IMR-90 (cell line): ENCODE results near the gene SLC17A5. TPM values are rescaled to one million over a fixed set of nuclear protein-coding genes. Genes with fewer than 3 reads are reported as not detected.

Experiments
- ATAC-seq: fragments of 200-7000 bp; cut with Tn5 transposase; 2 replicates; pipeline ENCODE4 v1.9.1; 2020; ENCODE audit warnings: low read depth, mild to moderate bottlenecking, moderate library complexity
- Bru-seq: library from RNA; stranded (reverse); fragments of 400-500 nt; gene quantifications from one replicate; lab custom pipeline; 2021; lab: Mats Ljungman, UMichigan
- BruChase-seq, 2 experiments: library from RNA; stranded (reverse); fragments of 400-500 nt; gene quantifications; one replicate each; lab custom pipeline; 2021; lab: Mats Ljungman, UMichigan
- BruUV-seq: library from RNA; stranded (reverse); fragments of 400-500 nt; replicated peaks from 2 replicates; lab custom pipeline; 2021; lab: Mats Ljungman, UMichigan
- CTCF ChIA-PET: fragments of 300-600 bp; formaldehyde crosslinking; extraction: SDS; loops from one replicate; lab custom pipeline; 2021; ENCODE audit warnings: antibody characterized with exemption; lab: Yijun Ruan, JAX
- POLR2A ChIA-PET: fragments of 300-600 bp; sonication (Branson Sonifier 250); formaldehyde crosslinking; loops from one replicate; lab custom pipeline; 2022; ENCODE audit warnings: antibody characterized with exemption; ENCODE audit not compliant: unreplicated experiment; lab: Charles Lee
- DNase-seq: peaks from one replicate; pipeline ENCODE4 v3.0.0; 2013
- H2AFZ ChIP-seq: replicated peaks from 2 replicates; pipeline ENCODE3; 2013; ENCODE audit warnings: low read length, mild to moderate bottlenecking; ENCODE audit not compliant: poor library complexity
- H2AK5ac ChIP-seq: 2 replicates; pipeline ENCODE4 v1.6.1; 2013; ENCODE audit warnings: low read depth, low read length, inconsistent platforms
- H2AK9ac ChIP-seq: replicated peaks from 2 replicates; pipeline ENCODE3; 2013; ENCODE audit warnings: mild to moderate bottlenecking, low read depth, low read length, moderate library complexity; ENCODE audit not compliant: poor library complexity
- H2BK120ac ChIP-seq: 2 replicates; pipeline ENCODE4 v1.6.1; 2013; ENCODE audit warnings: low read depth, low read length, inconsistent platforms
- H2BK15ac ChIP-seq: 3 replicates; pipeline ENCODE4 v1.6.1; 2013; ENCODE audit warnings: low read depth, low read length, inconsistent platforms
- H2BK20ac ChIP-seq: 2 replicates; pipeline ENCODE4 v1.6.1; 2013; ENCODE audit warnings: low read depth, mild to moderate bottlenecking, inconsistent platforms, low read length, moderate library complexity
- H2BK5ac ChIP-seq: 2 replicates; pipeline ENCODE4 v1.6.1; 2013; ENCODE audit warnings: mild to moderate bottlenecking, low read depth, low read length, inconsistent platforms; ENCODE audit not compliant: poor library complexity, severe bottlenecking
- H3K14ac ChIP-seq: replicated peaks from 2 replicates; pipeline ENCODE4 v1.6.1; 2013; ENCODE audit warnings: low read depth, low read length, inconsistent platforms
- H3K18ac ChIP-seq: 2 replicates; pipeline ENCODE4 v1.6.1; 2013; ENCODE audit warnings: low read depth, low read length, control low read depth
- H3K23ac ChIP-seq: 2 replicates; pipeline ENCODE4 v1.6.1; 2013; ENCODE audit warnings: low read depth, low read length, inconsistent platforms
- H3K27ac ChIP-seq: 2 replicates; pipeline ENCODE4 v1.5.1; 2013; ENCODE audit warnings: mild to moderate bottlenecking, control low read depth, low read length; ENCODE audit not compliant: insufficient read depth
- H3K27me3 ChIP-seq: 2 replicates; pipeline ENCODE4 v1.6.1; 2013; ENCODE audit warnings: low read length; ENCODE audit not compliant: control insufficient read depth, insufficient read depth
- H3K36me3 ChIP-seq: 2 replicates; pipeline ENCODE4 v1.6.1; 2013; ENCODE audit warnings: low read length, mixed read lengths; ENCODE audit not compliant: control insufficient read depth, insufficient read depth
- H3K4ac ChIP-seq: 2 replicates; pipeline ENCODE4 v1.6.1; 2013; ENCODE audit warnings: low read depth, low read length, inconsistent platforms
- H3K4me1 ChIP-seq: 2 replicates; pipeline ENCODE4 v1.6.1; 2013; ENCODE audit warnings: low read length, mixed read lengths; ENCODE audit not compliant: control insufficient read depth, insufficient read depth
- H3K4me2 ChIP-seq: 2 replicates; pipeline ENCODE4 v1.6.1; 2013; ENCODE audit warnings: low read depth, mild to moderate bottlenecking, control low read depth, low read length, moderate library complexity
- H3K4me3 ChIP-seq: 2 replicates; pipeline ENCODE4 v1.5.1; 2013; ENCODE audit warnings: low read depth, mild to moderate bottlenecking, control low read depth, low read length, moderate library complexity; ENCODE audit not compliant: insufficient read depth
- H3K56ac ChIP-seq: 2 replicates; pipeline ENCODE4 v1.6.1; 2013; ENCODE audit warnings: low read length, inconsistent platforms; ENCODE audit not compliant: insufficient read depth; ENCODE audit errors: extremely low read depth
- H3K79me1 ChIP-seq, 2 experiments: 2 replicates each; pipeline ENCODE4 v1.6.1; 2013; ENCODE audit warnings: low read length in 2 of 2, inconsistent platforms in 1 of 2, low read depth in 1 of 2
- H3K9ac ChIP-seq: 2 replicates; pipeline ENCODE4 v1.6.1; 2013; ENCODE audit warnings: low read depth, low read length, control low read depth
- H3K9me1 ChIP-seq: 2 replicates; pipeline ENCODE4 v1.6.1; 2013; ENCODE audit warnings: low read length, inconsistent platforms; ENCODE audit not compliant: insufficient read depth
- H3K9me3 ChIP-seq: 2 replicates; pipeline ENCODE4 v1.6.1; 2013; ENCODE audit warnings: low read length; ENCODE audit not compliant: control insufficient read depth, insufficient read depth
- H4K20me1 ChIP-seq: 2 replicates; pipeline ENCODE4 v1.6.1; 2013; ENCODE audit warnings: low read length, inconsistent platforms; ENCODE audit not compliant: insufficient read depth
- H4K5ac ChIP-seq: 2 replicates; pipeline ENCODE4 v1.6.1; 2013; ENCODE audit warnings: mild to moderate bottlenecking, low read depth, low read length, control low read depth
- H4K8ac ChIP-seq, 2 experiments: 2 replicates each; pipeline ENCODE4 v1.6.1; 2013; ENCODE audit warnings: low read depth in 2 of 2, low read length in 2 of 2, control low read depth in 1 of 2, inconsistent platforms in 1 of 2
- H4K91ac ChIP-seq: 2 replicates; pipeline ENCODE4 v1.6.1; 2013; ENCODE audit warnings: low read depth, low read length, inconsistent platforms; ENCODE audit not compliant: insufficient read depth
- BHLHE40 ChIP-seq: fragments of 150-350 bp; IDR thresholded peaks from 2 replicates; pipeline ENCODE4 v1.6.1; 2016; ENCODE audit warnings: mild to moderate bottlenecking, low read depth, low read length
- CHD1 ChIP-seq: IDR thresholded peaks from 2 replicates; pipeline ENCODE4 v1.6.1; 2012; ENCODE audit warnings: low read depth, low read length, improper control_type of control experiment
- FOS ChIP-seq: fragments of 150-350 bp; IDR thresholded peaks from 2 replicates; pipeline ENCODE4 v1.6.1; 2016; ENCODE audit warnings: low read depth, low read length
- MAZ ChIP-seq: IDR thresholded peaks from 2 replicates; pipeline ENCODE4 v1.6.1; 2012; ENCODE audit warnings: low read depth, mild to moderate bottlenecking, low read length, improper control_type of control experiment, moderate library complexity, borderline replicate concordance
- POLR2A ChIP-seq: IDR thresholded peaks from 2 replicates; pipeline ENCODE4 v1.6.1; 2012; ENCODE audit warnings: mild to moderate bottlenecking, low read depth, low read length
- WGBS, 2 experiments: methylation state at CpG; one replicate each; pipeline versions ENCODE4 v1.1.5 to v1.1.7; 2013; ENCODE audit warnings: missing lambda C conversion rate in 2 of 2; ENCODE audit not compliant: insufficient read length in 1 of 2; ENCODE audit errors: extremely low coverage in 2 of 2; 5-methylcytosine and 5-hydroxymethylcytosine counted together
- dilution Hi-C: fragments of 300-500 bp; cut with HindIII; formaldehyde crosslinking; loops from one replicate; pipeline ENCODE4 v1.14.3; 2018; ENCODE audit warnings: low sequenced_read_pairs; ENCODE audit not compliant: unreplicated experiment
- in situ Hi-C: fragments of 300-500 bp; cut with MboI; formaldehyde crosslinking; loops from 3 replicates; pipeline ENCODE4 v1.14.3; 2019; ENCODE audit warnings: low sequenced_read_pairs, inconsistent platforms, mixed read lengths
- intact Hi-C: fragments of 100-400 bp; cut with micrococcal nuclease; formaldehyde crosslinking; loops from 2 replicates; pipeline ENCODE4 v1.10.0; 2022
- long read RNA-seq: library from polyadenylated mRNA; unstranded; transcript quantifications from one replicate; pipeline ENCODE4 v2.0.0, GENCODE V29; 2021; ENCODE audit not compliant: unreplicated experiment
- polyA plus RNA-seq, 3 experiments: library from polyadenylated mRNA; depleted of rRNA; stranded (reverse); fragments of >200 nt; gene quantifications; 2 replicates each; pipeline ENCODE4 v1.2.3, GENCODE V29; 2012; ENCODE audit warnings: low replicate concordance in 1 of 3
- total RNA-seq: library from RNA; depleted of rRNA; stranded (reverse); fragments of >200 nt; gene quantifications from 2 replicates; pipeline ENCODE4 v1.2.3, GENCODE V29; 2012; rRNA removed
- TF ChIP-seq, protein P1 (sequence below): conservative IDR thresholded peaks from 2 replicates; pipeline ENCODE4 v1.5.1; 2012; ENCODE audit warnings: mild to moderate bottlenecking, low read depth, low read length, improper control_type of control experiment

The SLC17A5 gene, protein sequence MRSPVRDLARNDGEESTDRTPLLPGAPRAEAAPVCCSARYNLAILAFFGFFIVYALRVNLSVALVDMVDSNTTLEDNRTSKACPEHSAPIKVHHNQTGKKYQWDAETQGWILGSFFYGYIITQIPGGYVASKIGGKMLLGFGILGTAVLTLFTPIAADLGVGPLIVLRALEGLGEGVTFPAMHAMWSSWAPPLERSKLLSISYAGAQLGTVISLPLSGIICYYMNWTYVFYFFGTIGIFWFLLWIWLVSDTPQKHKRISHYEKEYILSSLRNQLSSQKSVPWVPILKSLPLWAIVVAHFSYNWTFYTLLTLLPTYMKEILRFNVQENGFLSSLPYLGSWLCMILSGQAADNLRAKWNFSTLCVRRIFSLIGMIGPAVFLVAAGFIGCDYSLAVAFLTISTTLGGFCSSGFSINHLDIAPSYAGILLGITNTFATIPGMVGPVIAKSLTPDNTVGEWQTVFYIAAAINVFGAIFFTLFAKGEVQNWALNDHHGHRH
- total RNA-seq (27.2 and 37.5 TPM in 2 replicates), polyA plus RNA-seq (2012; rRNA removed) (18.7 and 20.8 TPM in 2 replicates), Bru-seq, nascent RNA (percentile 65 among the genes with signal in this experiment), BruChase-seq, experiment 1, labeled RNA remaining after a 6-hour chase (percentile 73 among the genes with signal in this experiment), BruChase-seq, experiment 2, labeled RNA remaining after a 2-hour chase (percentile 62 among the genes with signal in this experiment)
- 7.6 and 12.2 TPM in 2 replicates for polyA plus RNA-seq (2012; cell fraction: cytosol; rRNA removed)
- 4.0 and 9.1 TPM in 2 replicates for polyA plus RNA-seq (2012; cell fraction: nucleus; rRNA removed; ENCODE audit: low replicate concordance)
- long read RNA-seq, transcript SLC17A5-201 (11 exons, 3,455 nt): major isoform, 30 of 63 reads
- long read RNA-seq, partial matches to known transcripts: 18 of 63 reads
- long read RNA-seq, other reads (novel, unspliced or antisense): 15 of 63 reads

GRCh38 chr6:73653571-73654424, at the start of gene SLC17A5:
SLC17A5 (minus strand) TSS chr6:73653992; CDS start chr6:73653886, 106 bp downstream.
- ATAC-seq: peak; percentile 98
- intact Hi-C loops: loop anchor here (2.0 kb wide), 1 partner anchor 133 kb away; the partner anchor contains the start of gene EEF1A1

More at GRCh38 chr6:73653571-73654424, at the start of gene SLC17A5:
- H2BK120ac ChIP-seq: peak within 1 kb of the TSS; percentile 89
- peak within 1 kb of the TSS; percentile 100 for H2AFZ ChIP-seq
- peaks cover 3% of the 10 kb centered on the region; the same call in 1 of the 2 replicates for H3K4me1 ChIP-seq
- H3K36me3 ChIP-seq: 0 out of 2 replicates have a peak, but pooled peaks cover 2% of the 10 kb centered on the region
- H2BK20ac ChIP-seq: 0 out of 2 replicates have a peak within 1 kb of the TSS, but pooled peaks have one; percentile 2
- peak within 1 kb of the TSS; percentile 84 for H3K9ac ChIP-seq
- peak within 1 kb of the TSS; percentile 83 for H2AK5ac ChIP-seq
- peaks cover 8% of the 10 kb centered on the region; the same call in 1 of the 2 replicates for H3K9me1 ChIP-seq
- CTCF ChIA-PET: interaction anchor here (0.7 to 1.5 kb wide), 3 partner anchors 62 to 192 kb away, joined by 3 to 7 read pairs (median 4); partner anchors contain the start of gene MTO1
- WGBS, 2 experiments: 0% methylated on average over 53 of the region's 90 CpGs; no CpG with 5 or more reads in 1 of the 2 experiments
- peak within 1 kb of the TSS; percentile 87 for H2AK9ac ChIP-seq
- H3K14ac ChIP-seq: peak within 1 kb of the TSS; percentile 96
- peak within 1 kb of the TSS; percentile 78 for H3K4me3 ChIP-seq
- H3K4me2 ChIP-seq: peak within 1 kb of the TSS; percentile 86
- no peaks in the 10 kb centered on the region for H4K20me1 ChIP-seq
- H4K8ac ChIP-seq: peak within 1 kb of the TSS; percentile 57 to 93
- dilution Hi-C loops: no loop called here
- peak within 1 kb of the TSS; percentile 61 for H4K5ac ChIP-seq
- peak within 1 kb of the TSS; percentile 92 for H3K23ac ChIP-seq
- POLR2A ChIA-PET: interaction anchor here (0.5 to 1.1 kb wide), 10 partner anchors 12 to 1528 kb away, joined by 3 to 5 read pairs (median 3); partner anchors contain the start of gene MTO1
- H3K9me3 ChIP-seq: no peaks in the 10 kb centered on the region
- H3K79me1 ChIP-seq: peaks cover 13 to 36% of the 10 kb centered on the region in 2 experiments; a peak in 3 of 4 replicates
- H2BK5ac ChIP-seq: peak within 1 kb of the TSS; percentile 82
- H3K27ac ChIP-seq: peak within 1 kb of the TSS; percentile 88
- in situ Hi-C loops: no loop called here
- TF ChIP-seq MAZ (peak; percentile 68; the same call in 1 of the 2 replicates), CHD1 (0 out of 2 replicates have a peak, but pooled peaks have one; percentile 56), POLR2A (peak; percentile 83), BHLHE40 (peak; percentile 14; the same call in 1 of the 2 replicates), FOS (no peak)
- TF ChIP-seq, protein P1, sequence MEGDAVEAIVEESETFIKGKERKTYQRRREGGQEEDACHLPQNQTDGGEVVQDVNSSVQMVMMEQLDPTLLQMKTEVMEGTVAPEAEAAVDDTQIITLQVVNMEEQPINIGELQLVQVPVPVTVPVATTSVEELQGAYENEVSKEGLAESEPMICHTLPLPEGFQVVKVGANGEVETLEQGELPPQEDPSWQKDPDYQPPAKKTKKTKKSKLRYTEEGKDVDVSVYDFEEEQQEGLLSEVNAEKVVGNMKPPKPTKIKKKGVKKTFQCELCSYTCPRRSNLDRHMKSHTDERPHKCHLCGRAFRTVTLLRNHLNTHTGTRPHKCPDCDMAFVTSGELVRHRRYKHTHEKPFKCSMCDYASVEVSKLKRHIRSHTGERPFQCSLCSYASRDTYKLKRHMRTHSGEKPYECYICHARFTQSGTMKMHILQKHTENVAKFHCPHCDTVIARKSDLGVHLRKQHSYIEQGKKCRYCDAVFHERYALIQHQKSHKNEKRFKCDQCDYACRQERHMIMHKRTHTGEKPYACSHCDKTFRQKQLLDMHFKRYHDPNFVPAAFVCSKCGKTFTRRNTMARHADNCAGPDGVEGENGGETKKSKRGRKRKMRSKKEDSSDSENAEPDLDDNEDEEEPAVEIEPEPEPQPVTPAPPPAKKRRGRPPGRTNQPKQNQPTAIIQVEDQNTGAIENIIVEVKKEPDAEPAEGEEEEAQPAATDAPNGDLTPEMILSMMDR: no peak
- peak; percentile 92 for DNase-seq
- no peaks in the 10 kb centered on the region for H3K27me3 ChIP-seq
- peak within 1 kb of the TSS; percentile 76 for H4K91ac ChIP-seq
- H3K4ac ChIP-seq: peak within 1 kb of the TSS; percentile 96
- no TSS peak for BruUV-seq
- H3K18ac ChIP-seq: peak within 1 kb of the TSS; percentile 63
- peak within 1 kb of the TSS; percentile 1; the same call in 1 of the 3 replicates for H2BK15ac ChIP-seq
- H3K56ac ChIP-seq: peak within 1 kb of the TSS; percentile 61
